ENCODE data around the gene FADS1. TPM values are rescaled to one million over a fixed set of nuclear protein-coding genes. Genes with fewer than 3 reads are reported as not detected.

Gene FADS1
- total and polyA plus RNA-seq, 7 donors: 8.6 to 93.2 (median 17.2) TPM

- Histone ChIP-seq H3K4me1 (peaks cover 20% of the 10 kb centered on the region), H3K27me3 (ENCODE audit: insufficient read depth in 3 of 3, low read length in 2 of 3) (no peaks in the 10 kb centered on the region), H3K27ac (peak overlapping the region; percentile 97), H3K4me3 (peak overlapping the region; percentile 86), H3K9me3 (no peaks in the 10 kb centered on the region), H3K36me3 (ENCODE audit: insufficient read depth in 1 of 2, low read depth in 1 of 2) (peaks cover 6 to 30% of the 10 kb centered on the region in 2 donors)
- peak in 3 of 4 donors; percentile 21 to 30 (median 23) for ATAC-seq
- intact Hi-C loops (cut with DNase I): loop anchor here (5.0 to 10.0 kb wide), 3 partner anchors 99 to 162 kb away; partner anchors contain the start of genes BEST1 (in 1 of the 2) and FADS3 (in 1 of the 2)
- WGBS, 3 donors: 3 to 4% (median 4%) methylated on average over 29 of the region's 29 CpGs
- TF ChIP-seq, protein P1, sequence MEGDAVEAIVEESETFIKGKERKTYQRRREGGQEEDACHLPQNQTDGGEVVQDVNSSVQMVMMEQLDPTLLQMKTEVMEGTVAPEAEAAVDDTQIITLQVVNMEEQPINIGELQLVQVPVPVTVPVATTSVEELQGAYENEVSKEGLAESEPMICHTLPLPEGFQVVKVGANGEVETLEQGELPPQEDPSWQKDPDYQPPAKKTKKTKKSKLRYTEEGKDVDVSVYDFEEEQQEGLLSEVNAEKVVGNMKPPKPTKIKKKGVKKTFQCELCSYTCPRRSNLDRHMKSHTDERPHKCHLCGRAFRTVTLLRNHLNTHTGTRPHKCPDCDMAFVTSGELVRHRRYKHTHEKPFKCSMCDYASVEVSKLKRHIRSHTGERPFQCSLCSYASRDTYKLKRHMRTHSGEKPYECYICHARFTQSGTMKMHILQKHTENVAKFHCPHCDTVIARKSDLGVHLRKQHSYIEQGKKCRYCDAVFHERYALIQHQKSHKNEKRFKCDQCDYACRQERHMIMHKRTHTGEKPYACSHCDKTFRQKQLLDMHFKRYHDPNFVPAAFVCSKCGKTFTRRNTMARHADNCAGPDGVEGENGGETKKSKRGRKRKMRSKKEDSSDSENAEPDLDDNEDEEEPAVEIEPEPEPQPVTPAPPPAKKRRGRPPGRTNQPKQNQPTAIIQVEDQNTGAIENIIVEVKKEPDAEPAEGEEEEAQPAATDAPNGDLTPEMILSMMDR (IDR thresholded peaks at IDR 0.05): no peak
- DNase-seq: peak in 1 of 2 donors; percentile 44
These were observed 23.5 kb downstream of the FADS1 start for GRCh38 chr11:61793083-61793828.

- intact Hi-C loops (cut with DNase I): loop anchor here (5.0 to 10.0 kb wide), 3 partner anchors 100 to 162 kb away; partner anchors contain the start of genes BEST1 (in 1 of the 2) and FADS3 (in 1 of the 2)
- H3K36me3 ChIP-seq (ENCODE audit: insufficient read depth in 1 of 2, low read depth in 1 of 2): peaks cover 6 to 38% of the 10 kb centered on the region in 2 donors
These were observed 24.3 kb downstream of the FADS1 start, which contains the start of the genes FEN1 and TMEM258 for GRCh38 chr11:61792310-61793082. TSS of gene FEN1 (plus strand) at chr11:61792911. CDS start at chr11:61795362, 2,451 bp downstream. TSS of gene TMEM258 (minus strand) at chr11:61792599. CDS start at chr11:61792558, 41 bp downstream.

DNA sequence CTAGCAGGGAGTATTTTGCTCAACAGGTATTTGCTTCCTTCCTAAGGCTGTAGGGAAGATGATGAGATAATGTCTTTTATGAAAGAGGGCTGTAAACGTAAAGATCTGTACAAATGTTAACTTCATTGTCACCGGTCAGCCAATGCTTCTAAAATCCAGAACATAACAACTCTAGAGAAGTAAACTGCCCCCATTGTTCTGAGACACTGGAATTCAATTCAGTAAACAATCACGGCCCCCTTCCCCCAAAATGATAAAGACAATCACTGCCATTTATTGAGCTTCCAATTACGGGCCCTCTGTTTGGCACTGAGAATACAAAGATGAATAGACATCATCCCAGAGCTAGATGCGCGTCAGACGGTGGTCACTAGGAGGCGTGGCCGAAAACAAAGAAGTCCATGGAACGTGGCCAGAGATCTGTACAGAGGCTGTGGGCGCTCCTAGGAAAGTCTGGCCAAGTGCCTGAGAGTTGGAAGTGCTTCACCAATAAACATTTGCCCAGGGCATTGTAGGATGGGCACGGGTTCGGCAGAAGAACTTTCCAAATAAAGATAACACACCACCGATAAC is 25.0 kb downstream of the FADS1 start:
- H3K9me3 ChIP-seq: no peaks in the 10 kb centered on the region
- peaks cover 6 to 45% of the 10 kb centered on the region in 2 donors for H3K36me3 ChIP-seq (ENCODE audit: insufficient read depth in 1 of 2, low read depth in 1 of 2)
- TF ChIP-seq, protein P1 (IDR thresholded peaks at IDR 0.05): no peak
- peak overlapping the region; percentile 86 for H3K4me3 ChIP-seq
- peak; percentile 61 to 74 for DNase-seq
- intact Hi-C loops (cut with DNase I): loop anchor here (5.0 to 10.0 kb wide), 3 partner anchors 100 to 163 kb away; partner anchors contain the start of genes BEST1 (in 1 of the 2) and FADS3 (in 1 of the 2)
- 2 to 4% (median 3%) methylated on average over 14 of the region's 14 CpGs for WGBS, 3 donors
- peak overlapping the region; percentile 97 for H3K27ac ChIP-seq
- H3K4me1 ChIP-seq: peaks cover 17% of the 10 kb centered on the region
- peak; percentile 47 to 73 (median 58) for ATAC-seq
- H3K27me3 ChIP-seq (ENCODE audit: insufficient read depth in 3 of 3, low read length in 2 of 3): no peaks in the 10 kb centered on the region

More at GRCh38 chr11:61792310-61793082, 24.3 kb downstream of the FADS1 start, which contains the start of the genes FEN1 and TMEM258:
- peak; percentile 90 to 94 for DNase-seq
- no peaks in the 10 kb centered on the region for H3K27me3 ChIP-seq (ENCODE audit: insufficient read depth in 3 of 3, low read length in 2 of 3)
- peak within 1 kb of the TSS; percentile 97 for H3K27ac ChIP-seq
- peaks cover 19% of the 10 kb centered on the region for H3K4me1 ChIP-seq
- peak within 1 kb of the TSS; percentile 86 for H3K4me3 ChIP-seq
- TF ChIP-seq, protein P1 (IDR thresholded peaks at IDR 0.05): no peak
- ATAC-seq: peak; percentile 91 to 96 (median 94)
- H3K9me3 ChIP-seq: no peaks in the 10 kb centered on the region
- 0% methylated on average over 55 to 61 of the region's 61 CpGs for WGBS, 3 donors

DNA sequence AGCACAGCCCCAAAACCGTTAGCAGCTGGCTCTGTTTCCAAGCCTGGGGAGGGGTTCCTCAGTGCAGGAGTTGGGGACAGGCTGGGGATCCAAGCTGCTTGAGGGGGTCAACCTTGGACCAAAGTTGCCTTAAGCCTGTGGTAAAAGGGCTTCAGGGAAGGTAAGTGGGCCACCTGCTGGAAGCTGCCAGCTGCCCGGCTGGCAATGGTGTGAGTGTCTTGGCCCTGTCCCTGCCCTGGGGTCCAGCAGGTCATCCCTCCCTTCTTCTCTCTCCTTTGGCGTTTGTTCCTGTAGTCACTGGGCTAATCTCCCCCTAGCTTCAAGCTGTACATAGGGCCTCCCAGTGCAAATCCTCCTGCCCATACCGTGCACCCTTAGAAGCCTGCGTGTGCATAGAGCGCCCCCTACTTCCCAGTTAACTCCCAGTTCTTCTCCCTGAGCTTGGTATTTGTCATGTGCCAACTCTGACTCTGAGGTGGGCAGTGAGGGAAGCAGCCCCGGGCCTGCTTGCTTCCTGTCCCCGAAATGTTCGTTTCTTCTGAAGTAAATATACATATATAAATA is 28.8 kb downstream of the FADS1 start:
- Histone ChIP-seq H3K36me3 (ENCODE audit: insufficient read depth in 1 of 2, low read depth in 1 of 2) (peaks cover 6 to 61% of the 10 kb centered on the region in 2 donors), H3K4me1 (peaks cover 9% of the 10 kb centered on the region), H3K4me3 (no peak overlapping the region), H3K27ac (no peak overlapping the region), H3K9me3 (no peaks in the 10 kb centered on the region), H3K27me3 (ENCODE audit: insufficient read depth in 3 of 3, low read length in 2 of 3) (no peaks in the 10 kb centered on the region)
- ATAC-seq (no peak), DNase-seq (peak in 1 of 2 donors; percentile 19)
- WGBS, 3 donors: 54 to 58% (median 58%) methylated on average over 9 of the region's 9 CpGs
- TF ChIP-seq, protein P1 (IDR thresholded peaks at IDR 0.05): peak; percentile 8
- intact Hi-C loops (cut with DNase I): no loop called here

Data from psoas muscle (tissue), 8 donors.